ENCODE results near the gene IGFALS. TPM values are rescaled to one million over a fixed set of nuclear protein-coding genes. Genes with fewer than 3 reads are reported as not detected.

IGFALS gene
- total RNA-seq, 1 donor from 2014 or later = not detected

DNA sequence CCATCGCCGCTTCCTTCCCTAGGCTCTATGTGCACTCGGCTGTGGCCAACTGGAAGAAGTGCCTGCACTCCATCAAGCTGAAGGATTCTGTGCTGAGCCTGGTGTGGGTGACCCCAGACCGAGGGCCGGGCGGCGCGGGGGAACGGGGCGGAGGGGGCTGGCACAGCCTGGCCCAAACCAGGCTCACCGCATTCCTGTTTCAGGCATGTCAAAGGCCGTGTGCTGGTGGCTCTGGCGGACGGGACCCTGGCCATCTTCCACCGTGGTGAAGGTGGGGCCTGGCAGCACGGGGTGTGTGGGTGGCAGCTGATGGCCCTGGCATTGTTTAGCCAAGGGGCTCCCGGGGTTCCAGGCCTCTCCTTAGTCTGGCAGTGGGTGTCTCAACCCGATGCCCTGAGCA is 26.8 kb downstream of the IGFALS start:
- Histone ChIP-seq H3K9me3 (no peaks in the 10 kb centered on the region), H3K27me3 (no peaks in the 10 kb centered on the region), H3K36me3 (peaks cover 0 to 61% of the 10 kb centered on the region in 2 donors), H3K27ac (no peak overlapping the region), H3K4me3 (no peak overlapping the region), H3K4me1 (peaks cover 16% of the 10 kb centered on the region)
- intact Hi-C loops (cut with DNase I) = no loop called here
- DNase-seq (ENCODE audit: extremely low spot score in 2 of 2) = no peak
- TF ChIP-seq CTCF (IDR thresholded peaks at IDR 0.05) (no peak), POLR2AphosphoS5 (IDR thresholded peaks at IDR 0.05; ENCODE audit: insufficient read depth in 1 of 2, low read depth in 1 of 2) (no peak), POLR2A (IDR thresholded peaks at IDR 0.05) (no peak)

DNA sequence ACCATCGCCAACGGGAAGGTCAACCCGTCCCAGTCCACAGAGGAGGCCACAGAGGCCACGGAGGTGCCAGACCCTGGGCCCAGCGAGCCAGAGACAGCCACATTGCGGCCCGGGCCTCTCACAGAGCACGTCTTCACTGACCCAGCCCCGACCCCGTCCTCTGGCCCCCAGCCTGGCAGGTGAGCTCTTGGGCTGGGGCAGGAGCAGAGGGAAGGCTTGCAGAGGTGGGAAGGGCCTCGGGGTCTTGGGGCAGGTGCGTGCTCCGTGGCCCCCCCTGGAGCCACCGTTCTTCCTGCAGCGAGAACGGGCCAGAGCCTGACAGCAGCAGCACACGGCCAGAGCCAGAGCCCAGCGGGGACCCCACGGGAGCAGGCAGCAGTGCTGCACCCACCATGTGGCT is 27.3 kb downstream of the IGFALS start:
- H3K27me3 ChIP-seq = no peaks in the 10 kb centered on the region
- H3K27ac ChIP-seq = no peak overlapping the region
- H3K4me3 ChIP-seq = no peak overlapping the region
- intact Hi-C loops (cut with DNase I) = no loop called here
- H3K9me3 ChIP-seq = no peaks in the 10 kb centered on the region
- peaks cover 13% of the 10 kb centered on the region for H3K4me1 ChIP-seq
- TF ChIP-seq CTCF (IDR thresholded peaks at IDR 0.05) = no peak
- TF ChIP-seq POLR2AphosphoS5 (IDR thresholded peaks at IDR 0.05; ENCODE audit: insufficient read depth in 1 of 2, low read depth in 1 of 2) = no peak
- TF ChIP-seq POLR2A (IDR thresholded peaks at IDR 0.05) = no peak
- no peak for DNase-seq (ENCODE audit: extremely low spot score in 2 of 2)
- peaks cover 0 to 61% of the 10 kb centered on the region in 2 donors for H3K36me3 ChIP-seq

DNA sequence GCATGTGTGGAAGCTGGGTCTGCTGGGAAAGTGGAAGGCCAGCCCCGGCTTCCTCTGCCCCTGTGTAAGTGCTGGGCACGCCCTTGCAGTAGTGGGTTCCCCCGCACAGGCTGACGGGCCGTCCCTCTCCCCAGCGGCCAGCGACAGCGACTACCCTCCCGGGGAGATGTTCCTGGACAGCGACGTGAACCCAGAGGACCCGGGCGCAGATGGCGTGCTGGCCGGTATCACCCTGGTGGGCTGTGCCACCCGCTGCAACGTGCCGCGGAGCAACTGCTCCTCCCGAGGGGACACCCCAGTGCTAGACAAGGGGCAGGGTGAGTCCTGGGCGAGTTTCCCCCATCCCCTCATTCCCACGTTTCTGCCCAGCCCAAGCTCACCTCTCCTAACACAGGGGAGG is 27.7 kb downstream of the IGFALS start:
- no peaks in the 10 kb centered on the region for H3K27me3 ChIP-seq
- H3K36me3 ChIP-seq = peaks cover 0 to 64% of the 10 kb centered on the region in 2 donors
- TF ChIP-seq CTCF (IDR thresholded peaks at IDR 0.05) (no peak), POLR2A (IDR thresholded peaks at IDR 0.05) (no peak), POLR2AphosphoS5 (IDR thresholded peaks at IDR 0.05; ENCODE audit: insufficient read depth in 1 of 2, low read depth in 1 of 2) (no peak)
- H3K9me3 ChIP-seq = no peaks in the 10 kb centered on the region
- H3K4me3 ChIP-seq = no peak overlapping the region
- DNase-seq (ENCODE audit: extremely low spot score in 2 of 2) = no peak
- H3K4me1 ChIP-seq = peaks cover 12% of the 10 kb centered on the region
- no peak overlapping the region for H3K27ac ChIP-seq
- intact Hi-C loops (cut with DNase I) = no loop called here

- Histone ChIP-seq H3K4me3 (no peak overlapping the region), H3K36me3 (peaks cover 0 to 72% of the 10 kb centered on the region in 2 donors), H3K27ac (no peak overlapping the region), H3K9me3 (no peaks in the 10 kb centered on the region), H3K27me3 (no peaks in the 10 kb centered on the region), H3K4me1 (peaks cover 4% of the 10 kb centered on the region)
- DNase-seq (ENCODE audit: extremely low spot score in 2 of 2) = no peak
- intact Hi-C loops (cut with DNase I) = no loop called here
- TF ChIP-seq POLR2A (IDR thresholded peaks at IDR 0.05) = no peak
- TF ChIP-seq POLR2AphosphoS5 (IDR thresholded peaks at IDR 0.05; ENCODE audit: insufficient read depth in 1 of 2, low read depth in 1 of 2) = no peak
- no peak for TF ChIP-seq CTCF (IDR thresholded peaks at IDR 0.05)
Observed at GRCh38 chr16:1764971-1765370, 28.5 kb downstream of the IGFALS start.

DNA sequence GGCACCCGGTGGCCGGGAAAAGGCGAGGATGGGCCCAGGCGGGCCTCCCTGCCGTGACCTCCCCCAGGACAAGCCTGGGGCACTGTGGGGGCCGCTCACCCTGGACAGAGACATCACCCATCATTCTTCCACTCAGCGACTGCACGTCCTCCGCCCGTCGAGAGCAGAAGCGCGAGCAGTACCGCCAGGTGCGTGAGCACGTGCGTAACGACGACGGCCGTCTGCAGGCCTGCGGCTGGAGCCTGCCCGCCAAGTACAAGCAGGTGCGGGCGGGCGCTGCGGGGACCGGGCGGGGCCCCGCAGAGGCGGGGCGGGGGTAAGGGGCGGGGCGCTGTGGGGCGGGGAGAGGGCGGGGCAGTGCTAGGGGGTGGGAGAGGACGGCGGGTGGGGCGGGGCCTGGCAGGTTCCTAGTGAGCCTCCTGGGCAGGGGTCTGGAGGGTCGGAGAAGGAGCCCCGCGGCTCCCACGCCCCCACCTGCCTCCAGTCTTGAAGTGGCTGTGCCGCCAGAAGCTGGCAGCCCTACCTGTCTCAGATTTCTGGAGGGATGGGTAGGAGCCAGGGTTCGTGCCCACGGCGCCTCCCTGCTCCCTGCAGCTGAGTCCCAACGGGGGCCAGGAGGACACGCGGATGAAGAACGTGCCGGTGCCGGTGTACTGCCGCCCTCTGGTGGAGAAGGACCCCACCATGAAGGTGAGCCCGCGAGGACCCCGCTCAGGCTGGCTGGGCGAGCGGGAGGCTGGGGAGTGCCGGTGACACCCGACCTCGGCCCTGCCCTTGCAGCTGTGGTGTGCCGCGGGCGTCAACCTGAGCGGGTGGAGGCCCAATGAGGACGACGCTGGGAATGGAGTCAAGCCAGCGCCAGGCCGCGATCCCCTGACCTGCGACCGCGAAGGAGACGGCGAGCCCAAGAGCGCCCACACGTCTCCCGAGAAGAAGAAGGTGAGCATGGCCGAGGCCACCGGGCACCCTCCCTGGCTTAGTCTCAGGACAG is 29.7 kb downstream of the IGFALS start:
- no peak overlapping the region for H3K27ac ChIP-seq
- H3K4me3 ChIP-seq = no peak overlapping the region
- H3K36me3 ChIP-seq = peaks cover 0 to 72% of the 10 kb centered on the region in 2 donors
- no peak for DNase-seq (ENCODE audit: extremely low spot score in 2 of 2)
- intact Hi-C loops (cut with DNase I) = no loop called here
- no peaks in the 10 kb centered on the region for H3K27me3 ChIP-seq
- no peaks in the 10 kb centered on the region for H3K4me1 ChIP-seq
- TF ChIP-seq POLR2AphosphoS5 (IDR thresholded peaks at IDR 0.05; ENCODE audit: insufficient read depth in 1 of 2, low read depth in 1 of 2) (no peak), CTCF (IDR thresholded peaks at IDR 0.05) (no peak), POLR2A (IDR thresholded peaks at IDR 0.05) (no peak)
- no peaks in the 10 kb centered on the region for H3K9me3 ChIP-seq

Data from vagina (tissue), 2 donors.